Sciatic nerve (tissue), 2 donors: ENCODE data around the gene MAD1L1. TPM values are rescaled to one million over a fixed set of nuclear protein-coding genes. Genes with fewer than 3 reads are reported as not detected.

ENCODE experiments used
- ATAC-seq: fragments of 200-7000 bp; cut with Tn5 transposase; one replicate; pipeline ENCODE4 v1.9.1; 2020; ENCODE audit warnings: mild to moderate bottlenecking, moderate library complexity
- DNase-seq: peaks from one replicate; pipeline ENCODE4 v3.0.0-alpha.2; 2020; ENCODE audit warnings: low spot score
- intact Hi-C: fragments of 100-400 bp; cut with DNase I; formaldehyde crosslinking; loops from one replicate; pipeline ENCODE4 v1.14.2; 2022
- total RNA-seq: library from RNA; stranded (reverse); fragmentation: NEBNext Ultra II Directional; extraction: Animal tissue kit (Norgen Biotek cat#: 25700); gene quantifications from one replicate; pipeline ENCODE4 v1.2.1, GENCODE V29; 2021
- donor health status: DM: no; HTN: no; CAD: no.
- donor health status: DM: no; HTN: no; CAD: no.

The MAD1L1 gene
- total RNA-seq, 1 donor from 2014 or later = 42.1 TPM

GRCh38 chr7:1907751-1908365, 324.9 kb downstream of the MAD1L1 start:
- intact Hi-C loops = no loop called here
- ATAC-seq (no peak), DNase-seq (no peak)

- DNase-seq = no peak
- intact Hi-C loops = no loop called here
- ATAC-seq = no peak
Measured at GRCh38 chr7:1906988-1907745, 325.6 kb downstream of the MAD1L1 start.

- intact Hi-C loops = no loop called here
- ATAC-seq (no peak), DNase-seq (no peak)
Measured at GRCh38 chr7:1906087-1906830, 326.5 kb downstream of the MAD1L1 start.

- DNase-seq = no peak
- intact Hi-C loops = no loop called here
- ATAC-seq = no peak
Measured at GRCh38 chr7:1902231-1902855, 330.4 kb downstream of the MAD1L1 start.

- no peak for ATAC-seq
- intact Hi-C loops = no loop called here
Measured at GRCh38 chr7:1901431-1902210, 331.1 kb downstream of the MAD1L1 start.

GRCh38 chr7:1900847-1901246, 331.9 kb downstream of the MAD1L1 start:
- ATAC-seq (no peak), DNase-seq (no peak)
- intact Hi-C loops = no loop called here

More at GRCh38 chr7:1901431-1902210, 331.1 kb downstream of the MAD1L1 start:
- no peak for DNase-seq

GRCh38 chr7:1899951-1900762, 332.6 kb downstream of the MAD1L1 start:
- ATAC-seq (no peak), DNase-seq (no peak)
- intact Hi-C loops = no loop called here

- intact Hi-C loops = no loop called here
- peak; percentile 52 for ATAC-seq
- no peak for DNase-seq
Measured at GRCh38 chr7:1899196-1899595, 333.5 kb downstream of the MAD1L1 start.

- DNase-seq (no peak), ATAC-seq (no peak)
- intact Hi-C loops = no loop called here
Measured at GRCh38 chr7:1898628-1899185, 334.0 kb downstream of the MAD1L1 start.

GRCh38 chr7:1897861-1898627, 334.7 kb downstream of the MAD1L1 start:
- ATAC-seq (no peak), DNase-seq (no peak)
- intact Hi-C loops = no loop called here

- DNase-seq = no peak
- intact Hi-C loops = no loop called here
Measured at GRCh38 chr7:1897076-1897860, 335.5 kb downstream of the MAD1L1 start.

GRCh38 chr7:1895664-1896515, 336.9 kb downstream of the MAD1L1 start:
- ATAC-seq (peak; percentile 36), DNase-seq (no peak)
- intact Hi-C loops = no loop called here

More at GRCh38 chr7:1897076-1897860, 335.5 kb downstream of the MAD1L1 start:
- no peak for ATAC-seq

GRCh38 chr7:1894906-1895663, 337.7 kb downstream of the MAD1L1 start:
- intact Hi-C loops = no loop called here
- DNase-seq (no peak), ATAC-seq (no peak)

- intact Hi-C loops = no loop called here
- DNase-seq (no peak), ATAC-seq (no peak)
Measured at GRCh38 chr7:1894313-1894900, 338.3 kb downstream of the MAD1L1 start.
